GM19455 (cell line): ENCODE results near the gene MOCS3.

Experiments used
- ATAC-seq: cut with Tn5 transposase; IDR thresholded peaks from one replicate; pipeline ENCODE4 v1.9.1; 2021; ENCODE audit not compliant: unreplicated experiment

Gene MOCS3

DNA sequence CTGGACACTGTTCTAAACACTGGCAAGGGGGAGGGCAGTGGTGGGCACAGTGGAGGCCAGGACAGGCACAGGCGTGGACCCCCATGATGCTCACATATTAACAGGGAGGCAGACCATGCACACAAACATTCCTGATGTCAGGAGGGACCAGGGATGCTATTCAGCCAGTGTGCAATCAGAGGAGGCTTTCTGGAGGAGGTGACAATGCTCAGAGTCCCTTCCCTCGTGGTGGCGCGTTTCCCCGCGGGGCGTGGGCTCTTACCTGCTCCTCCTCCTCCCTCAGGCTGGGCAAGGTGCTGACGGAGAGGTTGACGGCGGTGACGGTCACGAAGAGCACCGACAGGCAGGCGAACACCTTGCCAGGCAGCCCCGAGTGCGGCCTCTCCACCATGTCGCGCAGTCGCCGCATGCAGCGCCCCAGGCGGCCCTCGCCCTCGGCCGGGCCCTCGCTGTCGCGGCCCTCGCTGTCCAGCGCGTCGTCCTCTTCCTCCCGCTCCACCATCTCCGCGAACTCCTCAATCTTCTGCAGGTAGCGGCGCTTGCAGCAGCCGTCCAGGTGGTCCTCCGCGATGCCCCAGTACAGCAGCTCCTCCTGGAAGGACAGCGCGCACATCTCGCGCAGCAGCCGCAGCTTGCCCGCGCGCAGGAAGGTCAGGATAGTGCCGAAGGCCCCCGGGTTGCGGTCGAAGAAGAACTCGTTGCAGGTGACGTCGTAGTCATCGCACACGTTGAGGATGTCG lies 50.9 kb downstream of the MOCS3 start:
- ATAC-seq, result no peak

DNA sequence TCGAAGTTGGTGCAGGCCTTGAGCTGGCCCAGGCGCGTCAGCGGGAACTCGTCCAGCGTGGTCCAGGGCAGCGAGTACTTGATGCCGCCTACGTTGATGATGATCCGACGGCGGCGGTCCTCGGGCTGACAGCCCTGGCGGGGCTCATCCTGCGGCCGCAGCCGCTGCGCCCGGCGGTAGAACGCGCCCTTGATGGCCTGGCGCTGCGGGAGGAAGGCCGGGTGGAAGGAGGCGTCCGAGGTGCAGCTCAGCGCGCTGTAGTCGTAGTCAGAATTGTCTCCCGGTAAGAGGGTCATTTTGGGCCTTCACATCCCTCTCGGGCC lies 51.4 kb downstream of the MOCS3 start:
- no peak for ATAC-seq

- ATAC-seq, result no peak
Observed at GRCh38 chr20:51010932-51011331, 52.3 kb downstream of the MOCS3 start.

- no peak for ATAC-seq
Observed at GRCh38 chr20:51011479-51011878, 52.9 kb downstream of the MOCS3 start.

DNA sequence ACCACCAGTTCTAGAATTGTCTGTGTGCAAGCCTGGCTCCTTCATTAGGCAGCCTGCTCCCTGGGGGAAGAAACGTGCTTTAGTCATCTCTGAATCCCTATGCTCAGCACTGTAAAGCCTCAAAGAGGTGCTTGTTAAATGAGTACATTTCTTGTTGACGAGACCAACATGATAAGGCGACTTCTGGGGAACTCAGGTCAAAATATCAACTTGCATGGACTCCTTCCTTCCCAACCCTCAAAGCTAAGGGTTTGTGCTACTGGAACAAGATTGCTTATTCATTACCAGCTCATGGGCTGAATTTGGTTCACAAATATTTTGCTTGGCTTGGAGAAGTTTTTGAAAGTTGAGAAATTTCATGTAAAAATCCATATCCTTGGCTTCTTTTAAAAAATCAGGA lies 53.7 kb downstream of the MOCS3 start:
- no peak for ATAC-seq
